RWPE2 (cell line): ENCODE results near the gene ROPN1B.
"Not testable (repeated sequence)": the region's sequence is repeated elsewhere in the genome, so short reads cannot be mapped to it uniquely, and the experiment has no call there.

Experiments used
- ATAC-seq: fragments of 200-7000 bp; cut with Tn5 transposase; 3 replicates; pipeline ENCODE4 v1.9.1; 2021; ENCODE audit warnings: low read depth
- DNase-seq: peaks from one replicate; pipeline ENCODE4 v3.0.0-alpha.2; 2020; ENCODE audit warnings: low spot score
- H3K27ac ChIP-seq: fragments of 450-650 bp; 2 replicates; pipeline ENCODE4 v1.5.1; 2017; ENCODE audit warnings: mild to moderate bottlenecking; ENCODE audit not compliant: poor library complexity, severe bottlenecking
- H3K27me3 ChIP-seq: fragments of 250-450 bp; sonication (Bioruptor Pico); 2 replicates; pipeline ENCODE4 v1.5.1; 2021; ENCODE audit warnings: mild to moderate bottlenecking, moderate library complexity; ENCODE audit not compliant: insufficient read depth, poor library complexity, severe bottlenecking
- H3K36me3 ChIP-seq: fragments of 250-450 bp; sonication (Bioruptor Pico); 2 replicates; pipeline ENCODE4 v1.5.1; 2020; ENCODE audit warnings: low read depth, mild to moderate bottlenecking, moderate library complexity
- H3K4me1 ChIP-seq: fragments of 250-450 bp; sonication (Bioruptor Pico); 2 replicates; pipeline ENCODE4 v1.5.1; 2021; ENCODE audit warnings: mild to moderate bottlenecking, moderate library complexity; ENCODE audit not compliant: insufficient read depth, poor library complexity, severe bottlenecking
- H3K4me3 ChIP-seq: fragments of 250-450 bp; sonication (Bioruptor Pico); 2 replicates; pipeline ENCODE4 v1.5.1; 2021; ENCODE audit warnings: mild to moderate bottlenecking, moderate library complexity; ENCODE audit not compliant: severe bottlenecking
- H3K9me3 ChIP-seq: fragments of 250-450 bp; sonication (Bioruptor Pico); 2 replicates; pipeline ENCODE4 v1.5.1; 2021; ENCODE audit warnings: mild to moderate bottlenecking, moderate library complexity; ENCODE audit not compliant: severe bottlenecking
- CTCF ChIP-seq: fragments of 450-650 bp; IDR thresholded peaks from one replicate; pipeline ENCODE4 v1.5.1; 2017; ENCODE audit warnings: mild to moderate bottlenecking, moderate library complexity; ENCODE audit not compliant: poor library complexity, severe bottlenecking

ROPN1B gene

GRCh38 chr3:125928771-125929545, 40.0 kb upstream of the ROPN1B start:
- DNase-seq, H3K9me3 ChIP-seq, H3K4me3 ChIP-seq, ATAC-seq, H3K36me3 ChIP-seq, H3K27ac ChIP-seq, H3K4me1 ChIP-seq, H3K27me3 ChIP-seq: not testable (repeated sequence)
- peak; percentile 58 for TF ChIP-seq CTCF

- not testable (repeated sequence) for DNase-seq, H3K27ac ChIP-seq, H3K36me3 ChIP-seq, H3K4me3 ChIP-seq, H3K9me3 ChIP-seq, H3K27me3 ChIP-seq, H3K4me1 ChIP-seq, ATAC-seq
Observed at GRCh38 chr3:125929765-125930164, 39.2 kb upstream of the ROPN1B start.

- not testable (repeated sequence) for ATAC-seq, H3K9me3 ChIP-seq, H3K4me1 ChIP-seq
Observed at GRCh38 chr3:125931355-125931880, 37.6 kb upstream of the ROPN1B start.

GRCh38 chr3:125933397-125934173, 35.4 kb upstream of the ROPN1B start:
- not testable (repeated sequence) for H3K4me3 ChIP-seq, H3K27ac ChIP-seq, H3K9me3 ChIP-seq, H3K36me3 ChIP-seq, H3K4me1 ChIP-seq, DNase-seq, H3K27me3 ChIP-seq, ATAC-seq

More at GRCh38 chr3:125931355-125931880, 37.6 kb upstream of the ROPN1B start:
- not testable (repeated sequence) for H3K36me3 ChIP-seq, H3K27me3 ChIP-seq, H3K4me3 ChIP-seq, H3K27ac ChIP-seq, DNase-seq

- not testable (repeated sequence) for DNase-seq, H3K27ac ChIP-seq, H3K36me3 ChIP-seq, H3K4me1 ChIP-seq, H3K9me3 ChIP-seq, H3K27me3 ChIP-seq, H3K4me3 ChIP-seq
- ATAC-seq: peak; percentile 81
Observed at GRCh38 chr3:125935252-125935874, 33.6 kb upstream of the ROPN1B start.

GRCh38 chr3:125936210-125936815, 32.7 kb upstream of the ROPN1B start:
- peak; percentile 73 for ATAC-seq
- not testable (repeated sequence) for H3K4me1 ChIP-seq, H3K36me3 ChIP-seq, H3K27ac ChIP-seq, H3K4me3 ChIP-seq, DNase-seq, H3K9me3 ChIP-seq, H3K27me3 ChIP-seq
- peak; percentile 30 for TF ChIP-seq CTCF

GRCh38 chr3:125936891-125937290, 32.1 kb upstream of the ROPN1B start:
- not testable (repeated sequence) for H3K27me3 ChIP-seq, DNase-seq, H3K27ac ChIP-seq, ATAC-seq, H3K36me3 ChIP-seq, H3K9me3 ChIP-seq, H3K4me3 ChIP-seq, H3K4me1 ChIP-seq

GRCh38 chr3:125947806-125948205, 21.2 kb upstream of the ROPN1B start:
- not testable (repeated sequence) for H3K36me3 ChIP-seq, DNase-seq, H3K27me3 ChIP-seq, H3K4me3 ChIP-seq, H3K9me3 ChIP-seq
- H3K4me1 ChIP-seq: peaks cover 12% of the 10 kb centered on the region
- peak; percentile 61 for ATAC-seq
- H3K27ac ChIP-seq: peak overlapping the region; percentile 4

- DNase-seq, H3K4me3 ChIP-seq, H3K27me3 ChIP-seq, H3K9me3 ChIP-seq, H3K36me3 ChIP-seq: not testable (repeated sequence)
- peak overlapping the region; percentile 4 for H3K27ac ChIP-seq
- peaks cover 12% of the 10 kb centered on the region for H3K4me1 ChIP-seq
- ATAC-seq: peak; percentile 67
Observed at GRCh38 chr3:125948901-125949300, 20.1 kb upstream of the ROPN1B start.
